Measurements from ENCODE around the gene TEC.
"Not testable (repeated sequence)": the region's sequence is repeated elsewhere in the genome, so short reads cannot be mapped to it uniquely, and the experiment has no call there.

Gene TEC

DNA sequence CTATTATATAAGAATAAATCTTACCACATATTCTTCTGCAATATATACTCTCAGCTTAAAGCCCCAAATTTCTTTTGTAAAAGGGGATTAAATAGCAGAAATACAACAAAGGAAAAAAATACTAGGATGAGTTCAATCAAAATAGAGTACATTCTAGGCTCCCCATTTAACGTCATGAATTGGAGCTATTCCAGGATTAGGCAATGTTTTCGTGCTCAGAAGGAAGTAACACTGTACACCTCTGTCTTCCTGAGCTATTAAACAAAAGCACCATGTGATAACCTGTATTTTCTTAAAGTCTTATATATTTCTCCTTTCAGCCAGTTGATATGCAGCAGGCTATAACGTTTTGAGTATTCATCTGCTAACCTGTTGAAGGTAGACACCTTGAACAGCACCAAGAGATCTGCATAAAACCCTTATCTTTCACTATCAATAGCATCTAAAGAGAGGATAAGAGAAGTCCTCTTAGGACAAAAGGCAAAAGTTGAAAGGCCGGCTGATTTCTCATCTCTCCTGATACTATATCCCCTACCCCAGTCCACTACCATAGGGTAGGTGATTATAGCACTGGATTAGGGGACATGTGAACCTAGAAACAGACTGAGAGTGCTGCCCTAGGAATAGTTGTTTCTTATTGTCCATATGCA lies 31.5 kb downstream of the TEC start:
- no peak for DNase-seq

- no peak for DNase-seq
These were observed 34.6 kb downstream of the TEC start for GRCh38 chr4:48235050-48235449.

DNA sequence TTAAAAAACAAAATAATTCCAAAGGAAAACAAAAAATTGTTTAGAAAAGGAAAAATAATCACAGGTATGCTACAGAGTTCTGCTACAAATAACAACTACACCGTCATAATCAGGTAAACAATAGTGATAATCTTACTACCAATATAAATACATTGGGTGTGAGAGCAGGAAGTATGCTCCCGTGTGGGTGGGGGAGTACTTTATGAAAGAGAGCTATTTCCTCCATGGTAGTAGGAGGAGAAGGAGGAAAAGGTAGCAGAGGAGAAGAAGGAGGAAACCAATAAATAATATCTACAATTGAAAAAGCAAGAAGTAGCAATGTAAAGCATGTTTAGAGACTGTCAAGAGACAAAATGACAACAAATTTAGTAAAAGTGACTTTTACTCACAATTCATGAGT lies 35.1 kb downstream of the TEC start:
- DNase-seq = no peak

DNA sequence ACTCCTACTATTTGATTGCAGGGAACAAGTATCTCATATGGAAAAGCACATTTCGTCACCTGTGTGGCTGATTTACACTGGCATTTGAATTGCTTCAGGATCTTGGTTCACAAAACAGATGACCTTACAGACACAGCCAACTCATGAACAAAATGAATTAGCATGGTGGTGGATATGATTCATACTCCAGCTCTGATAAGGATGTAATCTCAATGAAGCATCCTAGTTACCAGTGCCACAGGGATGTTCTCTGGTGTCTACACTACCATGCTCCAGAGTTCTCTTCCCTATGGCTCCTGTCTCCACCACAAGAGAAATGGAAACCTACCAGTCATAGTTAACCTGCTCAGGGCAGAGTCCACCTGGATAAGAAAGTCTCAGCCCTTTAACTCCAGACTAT lies 40.7 kb downstream of the TEC start:
- no peak for DNase-seq

- no peak for DNase-seq
These were observed 42.0 kb downstream of the TEC start for GRCh38 chr4:48227662-48228061.

DNA sequence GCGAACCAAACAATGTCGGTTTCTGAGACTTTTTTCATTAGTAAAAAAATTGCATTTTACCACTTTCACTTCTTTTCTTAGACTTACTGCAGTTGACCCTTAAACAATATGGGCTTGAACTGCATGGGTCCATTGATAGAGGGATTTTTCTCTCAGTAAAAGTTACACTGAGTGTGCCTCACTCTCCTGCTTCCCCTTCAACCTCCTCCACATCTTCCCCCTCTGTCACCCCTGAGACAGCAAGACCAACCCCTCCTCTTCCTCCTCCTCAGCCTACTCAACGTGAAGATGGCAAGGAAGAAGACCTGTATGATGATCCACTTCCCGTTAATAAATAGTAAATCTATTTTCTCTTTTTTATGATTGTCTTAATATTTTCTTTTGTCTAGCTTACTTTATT lies 43.4 kb downstream of the TEC start:
- no peak for DNase-seq

GRCh38 chr4:48225368-48226141 lies 44.1 kb downstream of the TEC start:
- no peak for DNase-seq

- DNase-seq = no peak
These were observed 45.0 kb downstream of the TEC start for GRCh38 chr4:48224606-48225005.

DNA sequence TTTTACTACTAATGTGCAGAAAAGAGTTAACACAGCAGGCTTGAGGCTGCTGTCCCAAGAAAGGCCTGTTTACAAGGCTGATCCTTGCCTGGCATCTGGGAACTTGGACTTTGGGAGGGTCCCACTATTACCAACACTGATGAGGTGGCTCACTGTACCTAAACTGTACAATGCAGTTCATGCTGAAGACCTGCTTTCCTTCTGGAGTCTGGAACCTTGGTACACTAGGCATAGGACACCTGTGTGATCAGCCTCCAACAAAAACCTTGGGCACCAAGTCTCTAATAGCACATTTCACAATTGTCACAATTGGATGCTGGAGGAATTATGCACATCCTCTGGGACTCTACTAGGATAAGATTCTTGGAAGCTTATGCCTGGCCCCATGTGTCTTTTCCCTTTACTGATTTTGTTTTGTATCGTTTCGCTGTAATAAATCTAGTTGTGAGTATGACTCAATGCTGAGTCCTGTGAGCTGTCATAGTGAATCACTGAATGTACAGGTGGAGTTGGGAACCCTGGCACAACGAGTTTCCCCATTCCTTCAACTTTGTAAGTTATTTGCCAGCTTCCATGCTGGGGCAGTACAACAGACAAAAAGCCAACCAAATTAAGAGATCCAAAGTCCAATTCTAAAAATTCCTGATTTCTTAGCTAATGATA lies 45.9 kb downstream of the TEC start:
- DNase-seq = no peak

GRCh38 chr4:48222491-48222890 lies 47.1 kb downstream of the TEC start:
- DNase-seq = no peak

DNA sequence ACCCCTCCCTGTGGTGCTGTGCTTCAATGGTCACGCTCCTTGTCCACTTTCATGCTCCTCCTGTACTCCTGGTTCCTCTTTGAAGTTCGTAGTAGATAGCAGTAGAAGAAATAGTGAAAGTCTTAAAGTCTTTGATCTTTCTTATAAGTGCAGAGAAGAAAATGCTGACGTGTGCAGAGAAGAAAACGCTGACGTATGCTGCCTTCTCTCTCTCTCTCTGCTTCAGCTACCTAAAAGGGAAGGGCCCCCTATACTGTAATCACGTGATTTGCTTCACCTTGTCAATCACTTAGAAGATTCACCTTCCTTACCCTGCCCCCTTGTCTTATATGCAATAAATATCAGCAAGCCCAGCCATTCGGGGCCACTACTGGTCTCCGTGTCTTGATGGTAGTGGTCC lies 50.2 kb downstream of the TEC start:
- DNase-seq = not testable (repeated sequence)

DNA sequence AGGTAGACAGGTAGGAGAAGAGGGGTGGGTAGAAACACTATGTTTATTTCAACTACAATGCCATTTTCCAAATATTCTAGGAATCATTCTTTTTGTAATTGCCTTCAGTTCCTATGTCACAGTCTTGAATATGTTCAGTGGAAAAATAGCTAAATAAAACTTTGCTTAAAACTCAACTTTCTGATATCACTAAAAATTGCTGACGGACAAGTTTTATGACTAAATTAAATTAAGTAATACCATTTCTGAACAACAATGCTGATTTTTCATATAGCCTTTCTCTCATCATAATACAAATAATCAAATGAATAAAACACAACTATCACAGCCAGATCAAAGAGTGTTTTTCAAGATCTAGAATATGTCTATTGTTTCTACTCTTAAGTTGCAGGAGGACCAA lies 53.1 kb downstream of the TEC start:
- no peak for DNase-seq

- DNase-seq = no peak
These were observed 53.7 kb downstream of the TEC start for GRCh38 chr4:48215977-48216376.

- DNase-seq = no peak
These were observed 57.5 kb downstream of the TEC start for GRCh38 chr4:48212165-48212564.

DNA sequence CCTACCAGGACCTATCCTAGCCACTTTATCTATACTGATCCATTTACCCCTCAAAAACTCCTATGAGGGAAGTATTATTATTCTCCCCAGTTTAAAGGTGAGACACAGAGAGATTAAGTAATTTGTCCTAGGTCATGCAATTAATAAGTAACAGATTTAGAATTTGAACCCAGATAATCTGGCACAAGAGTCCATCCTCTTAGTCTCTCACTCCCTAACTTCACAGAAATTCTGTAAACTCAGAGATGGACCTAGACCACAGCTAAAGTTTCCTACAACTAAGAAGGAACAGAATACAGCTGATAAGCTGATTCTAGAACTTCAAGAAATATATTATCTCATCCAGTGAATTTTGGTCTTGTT lies 58.7 kb downstream of the TEC start:
- no peak for DNase-seq

DNA sequence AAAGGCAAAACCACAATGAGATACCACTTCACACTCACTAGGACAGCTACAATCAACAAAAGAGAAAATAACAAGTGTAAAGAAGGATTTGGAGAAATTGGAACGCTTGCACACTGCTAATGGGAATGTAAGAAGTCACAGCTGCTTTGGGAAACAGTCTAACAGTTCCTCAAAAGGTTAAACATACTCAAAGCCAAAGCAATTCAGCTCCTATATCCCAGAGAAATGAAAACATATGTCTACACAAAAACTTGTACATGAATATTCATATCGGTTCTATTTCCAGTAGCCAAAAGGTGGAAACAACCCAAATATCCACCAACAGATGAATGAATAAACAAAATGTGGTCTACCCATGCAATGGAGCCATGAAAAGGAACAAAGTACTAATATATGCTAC lies 64.0 kb downstream of the TEC start:
- DNase-seq = no peak

GRCh38 chr4:48205107-48205506 lies 64.5 kb downstream of the TEC start:
- no peak for DNase-seq

DNA sequence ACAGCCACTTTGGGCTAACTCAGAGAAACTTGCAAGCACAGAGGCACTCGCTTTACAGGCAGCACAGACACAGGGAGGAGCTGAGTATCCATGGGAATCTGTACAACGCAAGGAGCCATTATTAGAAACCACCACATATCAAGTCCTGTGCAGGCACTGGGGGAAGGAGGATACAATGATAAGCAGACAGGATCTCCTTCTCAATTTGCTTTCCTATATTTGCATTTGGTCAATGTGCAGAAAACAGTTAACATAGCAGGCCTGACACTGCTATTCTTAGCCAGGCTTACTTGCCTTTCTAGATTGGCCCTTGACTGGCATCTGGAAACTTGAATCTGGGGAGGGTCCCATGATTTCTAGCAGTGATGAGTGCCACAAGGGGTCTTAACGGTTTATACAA lies 65.8 kb downstream of the TEC start:
- no peak for DNase-seq

DNA sequence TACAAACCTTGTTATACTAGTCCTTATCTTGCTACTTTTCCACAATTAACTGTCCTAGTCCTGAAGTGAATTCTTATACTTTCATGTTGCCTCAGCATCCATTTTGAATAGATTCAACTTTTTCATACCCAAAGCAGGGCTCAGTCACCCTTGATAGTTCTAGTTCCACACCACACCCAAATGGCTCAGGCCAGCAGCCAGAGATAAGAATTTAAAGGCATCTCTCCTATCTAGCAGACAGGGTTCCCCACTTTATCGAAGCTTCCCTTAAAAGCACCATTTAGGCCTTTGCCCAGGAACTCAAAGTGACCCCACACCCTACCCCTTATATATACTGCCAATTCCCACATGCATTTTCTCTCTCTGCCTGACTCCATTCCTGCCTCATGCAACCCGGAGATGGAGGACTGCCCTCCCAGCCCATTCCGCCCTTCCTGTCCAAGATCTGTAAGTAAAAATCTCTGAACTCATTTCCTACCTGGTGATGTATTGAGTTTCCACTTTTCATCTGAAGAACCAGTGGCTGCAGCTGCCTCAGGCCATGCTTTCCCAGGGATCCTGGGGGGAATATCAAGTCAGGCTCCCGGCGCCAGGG lies 71.9 kb downstream of the TEC start:
- DNase-seq = no peak

GRCh38 chr4:48196758-48197504 lies 72.7 kb downstream of the TEC start:
- DNase-seq = no peak

DNA sequence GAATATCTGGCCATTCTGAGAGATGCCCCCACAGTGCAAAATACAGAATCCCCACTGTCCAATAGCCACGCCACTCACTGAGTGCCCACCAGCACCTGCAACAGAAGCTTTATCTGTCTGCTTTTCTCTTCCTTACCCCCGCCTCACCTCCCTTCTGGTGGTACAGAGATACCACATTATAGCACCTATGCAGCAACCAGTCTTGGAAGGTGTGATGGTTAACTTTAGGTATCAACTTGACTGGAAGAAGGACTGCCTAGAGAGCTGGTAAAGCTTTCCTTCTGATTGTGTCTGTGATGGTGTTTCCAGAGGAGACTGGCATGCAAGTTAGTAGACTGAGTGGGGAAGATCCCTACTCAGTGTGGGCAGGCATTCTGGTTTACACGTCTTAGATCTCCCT lies 73.8 kb downstream of the TEC start:
- DNase-seq = no peak

- no peak for DNase-seq
These were observed 74.3 kb downstream of the TEC start for GRCh38 chr4:48195374-48195773.

DNA sequence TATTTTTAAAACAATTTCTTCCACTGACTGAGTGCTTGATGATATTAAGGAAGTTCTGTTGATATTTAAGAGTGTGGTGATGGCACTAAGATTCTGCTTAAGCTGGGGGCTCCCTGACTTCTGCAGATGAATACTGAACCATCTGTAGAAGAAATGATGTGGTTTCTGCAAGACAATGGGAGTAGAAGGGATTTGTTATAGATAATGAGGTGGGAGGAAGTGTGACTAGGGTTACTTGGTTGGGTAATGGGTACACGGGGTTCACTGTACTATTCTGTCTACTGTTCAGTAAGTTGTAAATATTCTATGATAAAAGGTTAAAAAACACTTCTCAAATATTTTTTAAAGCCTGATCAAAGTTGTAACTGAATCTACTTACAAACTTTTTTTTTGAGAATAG lies 74.7 kb downstream of the TEC start:
- no peak for DNase-seq
